Heart right ventricle (tissue), 16 donors: ENCODE results near the gene TRPT1. TPM values are rescaled to one million over a fixed set of nuclear protein-coding genes. Genes with fewer than 3 reads are reported as not detected.

Experiments used
- ATAC-seq, 8 donors: fragments of 200-7000 bp; cut with Tn5 transposase; one replicate each; pipeline ENCODE4 v1.9.1; 2020; ENCODE audit warnings: mild to moderate bottlenecking in 8 of 8, moderate library complexity in 8 of 8, moderate number of reproducible peaks in 1 of 8
- DNase-seq, 2 donors: peaks; one replicate each; pipeline ENCODE4 v3.0.0-alpha.2; 2020
- H3K27ac ChIP-seq, 10 donors: fragments of 200-600 bp; sonication (generic) in 2 of 10; one replicate each; pipeline versions ENCODE4 v1.5.0 to v1.8.0; 2020 to 2022; ENCODE audit warnings: mild to moderate bottlenecking in 3 of 10
- H3K27me3 ChIP-seq, 7 donors: fragments of 200-600 bp; one replicate each; pipeline ENCODE4 v1.8.0; 2021 to 2022; ENCODE audit warnings: mild to moderate bottlenecking in 2 of 7
- H3K36me3 ChIP-seq, 9 donors: fragments of 200-600 bp; sonication (generic) in 1 of 9; one replicate each; pipeline versions ENCODE4 v1.5.0 to v1.8.0; 2020 to 2022; ENCODE audit warnings: mild to moderate bottlenecking in 2 of 9
- H3K4me1 ChIP-seq, 9 donors: fragments of 200-600 bp; sonication (generic) in 1 of 9; one replicate each; pipeline versions ENCODE4 v1.5.0 to v1.8.0; 2020 to 2022; ENCODE audit warnings: mild to moderate bottlenecking in 4 of 9
- H3K4me3 ChIP-seq, 10 donors: fragments of 200-600 bp; sonication (generic) in 2 of 10; one replicate each; pipeline versions ENCODE4 v1.5.0 to v1.8.0; 2020 to 2022; ENCODE audit warnings: mild to moderate bottlenecking in 7 of 10, moderate library complexity in 2 of 10
- H3K9me3 ChIP-seq, 11 donors: fragments of 200-600 bp in 10 of 11; sonication (generic) in 2 of 11; one replicate each; pipeline versions ENCODE4 v1.5.0 to v1.8.0; 2013 to 2022; ENCODE audit warnings: mild to moderate bottlenecking in 2 of 11, control low read depth in 1 of 11, moderate library complexity in 1 of 11
- WGBS, 2 donors: extraction: QIAGEN DNeasy Blood & Tissue Kit; methylation state at CpG; one replicate each; pipeline ENCODE4 v1.1.7; 2013; ENCODE audit warnings: inconsistent platforms in 1 of 2; 5-methylcytosine and 5-hydroxymethylcytosine counted together
- intact Hi-C, 10 donors: fragments of 100-400 bp; cut with DNase I; formaldehyde crosslinking; loops; one replicate each; pipeline versions ENCODE4 v1.11.1 to v1.14.2; 2022
- polyA plus RNA-seq, 2 donors: library from polyadenylated mRNA; stranded (reverse); fragments of 200-250 nt; gene quantifications; one replicate each; pipeline ENCODE4 v1.2.3, GENCODE V29; 2013
- total RNA-seq, 10 donors: library from RNA; stranded (reverse); fragmentation: NEBNext Ultra II Directional in 3 of 10; extraction: Animal tissue kit (Norgen Biotek cat#: 25700) in 3 of 10; gene quantifications; one replicate each; pipeline versions ENCODE4 v1.2.1 to v1.2.4, GENCODE V29; 2021 to 2023
- TF ChIP-seq, protein P1 (sequence below), 9 donors: fragments of 200-600 bp; sonication (generic) in 2 of 9; IDR thresholded peaks; one replicate each; pipeline versions ENCODE4 v1.5.0 to v1.8.0; 2021 to 2022; ENCODE audit warnings: antibody characterized with exemption in 9 of 9, mild to moderate bottlenecking in 5 of 9, moderate library complexity in 1 of 9
- donor health status: Arrhythmogenic right ventricular cardiomyopathy.
- donor health status: ischemic (EF 13 %, LVEDD 7.1; RV severe dilation, severe dysfunction).
- donor health status: healthy with polysubstance abuse.
- donor health status: DM: no; HTN: yes; CAD: no.
- donor health status: DM: no; HTN: no; CAD: no.
- donor health status: ischemic (EF 25% LVEDD 6.9; RV normal size, moderate dysfunction).
- donor health status: ischemic (EF 25% LVEDD 5.7; RV mildly dilated, moderate dysfunction).
- donor health status: healthy.
- donor health status: DM: yes; HTN: yes; CAD: no.
- donor health status: Ischemic cardiomyopathy.
- donor health status: ischemic (EF 35%, LVEDD 5.7; RV mildly dilated, moderate dysfunction).
- donor health status: nonischemic (EF 11% LVEDD 7.7; RV severe dilation, severe dysfunction).
- donor health status: DM: yes; HTN: yes; CAD: no.
- donor health status: PGD.
- donor health status: ischemic (EF 29% LVEDD 5.4; RV normal size, mild dysfunction).
- donor health status: nonischemic (EF 23%, LVEDD 6.1; RV moderate dilation, normal function).

Gene TRPT1
- total and polyA plus RNA-seq, 12 donors = 50.5 to 188 (median 67.1) TPM

DNA sequence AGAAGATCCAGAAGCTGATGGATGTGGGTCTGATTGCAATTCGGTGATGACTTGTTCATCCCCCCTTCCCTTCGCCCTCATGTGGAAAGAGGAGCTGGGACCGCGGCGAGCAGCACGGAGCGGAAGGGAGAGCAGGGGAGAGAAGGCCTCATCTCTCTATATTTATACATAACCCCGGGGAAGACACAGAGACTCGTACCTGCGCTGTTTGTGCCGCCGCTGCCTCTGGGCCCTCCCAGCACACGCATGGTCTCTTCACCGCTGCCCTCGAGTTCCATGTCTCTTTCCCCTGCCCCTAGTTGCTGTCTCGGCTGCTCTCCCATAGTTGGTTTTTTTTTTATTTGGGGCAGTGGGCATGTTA, 21.9 kb downstream of the TRPT1 start:
- no peak overlapping the region for H3K27ac ChIP-seq
- peaks cover 7 to 51% (median 39%) of the 10 kb centered on the region in 9 donors for H3K4me1 ChIP-seq
- no peaks in the 10 kb centered on the region for H3K9me3 ChIP-seq
- DNase-seq = no peak
- no peak overlapping the region for H3K4me3 ChIP-seq
- TF ChIP-seq, protein P1, sequence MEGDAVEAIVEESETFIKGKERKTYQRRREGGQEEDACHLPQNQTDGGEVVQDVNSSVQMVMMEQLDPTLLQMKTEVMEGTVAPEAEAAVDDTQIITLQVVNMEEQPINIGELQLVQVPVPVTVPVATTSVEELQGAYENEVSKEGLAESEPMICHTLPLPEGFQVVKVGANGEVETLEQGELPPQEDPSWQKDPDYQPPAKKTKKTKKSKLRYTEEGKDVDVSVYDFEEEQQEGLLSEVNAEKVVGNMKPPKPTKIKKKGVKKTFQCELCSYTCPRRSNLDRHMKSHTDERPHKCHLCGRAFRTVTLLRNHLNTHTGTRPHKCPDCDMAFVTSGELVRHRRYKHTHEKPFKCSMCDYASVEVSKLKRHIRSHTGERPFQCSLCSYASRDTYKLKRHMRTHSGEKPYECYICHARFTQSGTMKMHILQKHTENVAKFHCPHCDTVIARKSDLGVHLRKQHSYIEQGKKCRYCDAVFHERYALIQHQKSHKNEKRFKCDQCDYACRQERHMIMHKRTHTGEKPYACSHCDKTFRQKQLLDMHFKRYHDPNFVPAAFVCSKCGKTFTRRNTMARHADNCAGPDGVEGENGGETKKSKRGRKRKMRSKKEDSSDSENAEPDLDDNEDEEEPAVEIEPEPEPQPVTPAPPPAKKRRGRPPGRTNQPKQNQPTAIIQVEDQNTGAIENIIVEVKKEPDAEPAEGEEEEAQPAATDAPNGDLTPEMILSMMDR (IDR thresholded peaks at IDR 0.05) = no peak
- H3K27me3 ChIP-seq = no peaks in the 10 kb centered on the region
- intact Hi-C loops = loop anchor here in 7 of 10 donors (1.0 to 5.0 kb wide), 4 partner anchors 64 to 98 kb away; partner anchors contain the start of gene CATSPERZ (in 5 of the 7)
- no peak for ATAC-seq
- 85 to 90% methylated on average over 16 of the region's 16 CpGs for WGBS, 2 donors
- peaks cover 5 to 75% (median 47%) of the 10 kb centered on the region in 9 donors for H3K36me3 ChIP-seq

DNA sequence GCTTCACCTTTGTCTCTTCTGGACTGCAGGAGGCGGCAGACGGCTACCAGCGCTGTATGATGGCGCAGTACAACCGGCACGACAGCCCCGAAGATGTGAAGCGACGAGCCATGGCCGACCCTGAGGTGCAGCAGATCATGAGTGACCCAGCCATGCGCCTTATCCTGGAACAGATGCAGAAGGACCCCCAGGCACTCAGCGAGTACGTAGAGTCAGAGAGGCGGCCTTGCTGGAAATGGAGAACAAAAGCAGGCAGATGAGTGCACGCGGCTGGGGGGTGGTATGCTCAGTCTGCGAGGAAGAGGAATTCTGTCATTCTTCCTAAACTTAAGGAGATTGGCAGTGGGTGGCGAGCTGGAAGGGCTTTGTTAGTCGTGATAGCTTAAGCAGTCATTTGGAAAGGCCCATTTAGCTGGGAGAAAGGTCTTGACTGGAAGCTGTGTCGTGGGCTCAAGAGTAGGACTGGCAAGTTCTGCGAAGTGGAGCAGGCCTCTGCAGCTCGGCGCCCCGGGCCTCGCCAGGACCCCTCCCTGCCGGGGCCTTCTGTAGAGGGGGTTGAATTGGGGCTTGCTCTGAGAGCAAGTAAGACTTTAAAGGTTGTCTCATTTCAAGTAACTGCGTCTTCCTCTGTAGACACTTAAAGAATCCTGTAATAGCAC, 22.4 kb downstream of the TRPT1 start:
- WGBS, 2 donors = 91 to 94% methylated on average over 27 of the region's 27 CpGs

DNA sequence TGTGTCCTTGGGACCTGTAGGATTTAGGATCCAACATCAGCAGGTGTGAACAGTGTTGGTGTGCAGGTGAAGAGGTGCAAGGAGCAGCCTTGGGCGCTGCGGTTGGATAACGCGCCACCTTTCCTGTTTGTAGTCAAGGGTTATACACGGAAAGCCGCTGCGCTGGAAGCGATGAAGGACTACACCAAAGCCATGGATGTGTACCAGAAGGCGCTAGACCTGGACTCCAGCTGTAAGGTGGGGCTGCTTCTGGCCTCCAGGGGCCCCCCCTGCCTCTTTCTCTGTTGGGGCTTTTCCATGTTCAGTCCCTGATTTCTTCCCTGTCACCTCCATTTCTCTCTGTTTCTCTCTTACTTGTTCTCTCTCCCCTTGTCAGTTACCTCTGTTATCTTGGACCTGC, 23.0 kb downstream of the TRPT1 start:
- no peak for DNase-seq
- Histone ChIP-seq H3K27ac (no peak overlapping the region), H3K4me1 (peaks cover 7 to 40% (median 30%) of the 10 kb centered on the region in 9 donors), H3K27me3 (no peaks in the 10 kb centered on the region), H3K36me3 (peaks cover 5 to 85% (median 58%) of the 10 kb centered on the region in 9 donors), H3K9me3 (no peaks in the 10 kb centered on the region), H3K4me3 (no peak overlapping the region)
- no peak for ATAC-seq
- TF ChIP-seq, protein P1 (IDR thresholded peaks at IDR 0.05) = no peak
- WGBS, 2 donors = 96% methylated on average over 9 of the region's 9 CpGs
- intact Hi-C loops = loop anchor here in 3 of 10 donors (5.0 kb wide), 1 partner anchor 99 kb away; the partner anchor contains the start of gene CATSPERZ (in 3 of the 3)

More for the DNA sequence above, 22.4 kb downstream of the TRPT1 start:
- H3K27me3 ChIP-seq = no peaks in the 10 kb centered on the region
- no peaks in the 10 kb centered on the region for H3K9me3 ChIP-seq
- TF ChIP-seq, protein P1 (IDR thresholded peaks at IDR 0.05) = no peak
- peaks cover 7 to 46% (median 36%) of the 10 kb centered on the region in 9 donors for H3K4me1 ChIP-seq
- DNase-seq (no peak), ATAC-seq (no peak)
- H3K27ac ChIP-seq = no peak overlapping the region
- intact Hi-C loops = loop anchor here in 7 of 10 donors (1.0 to 5.0 kb wide), 4 partner anchors 65 to 99 kb away; partner anchors contain the start of gene CATSPERZ (in 5 of the 7)
- no peak overlapping the region for H3K4me3 ChIP-seq
- peaks cover 5 to 80% (median 52%) of the 10 kb centered on the region in 9 donors for H3K36me3 ChIP-seq

DNA sequence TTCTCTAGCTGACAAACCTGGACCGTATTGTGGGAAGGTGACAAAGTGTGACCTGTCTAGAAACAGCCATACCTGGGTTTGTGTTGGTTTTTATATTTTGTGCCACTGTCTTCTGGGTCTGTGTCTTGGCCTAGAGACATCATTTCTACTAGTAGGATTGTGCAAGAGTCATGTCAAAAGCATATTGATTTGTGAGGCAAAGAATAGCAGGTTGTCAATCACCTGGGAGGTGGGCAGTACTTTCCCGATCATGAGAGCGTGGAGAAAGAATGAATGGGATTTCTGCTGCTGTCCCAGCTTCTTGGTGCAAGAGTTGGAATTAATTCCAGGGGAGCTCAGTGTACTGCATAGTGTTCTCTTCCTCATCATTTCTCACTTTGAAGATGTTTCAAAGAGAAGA, 24.4 kb downstream of the TRPT1 start:
- 60 to 80% methylated on average over 3 of the region's 3 CpGs for WGBS, 2 donors
- Histone ChIP-seq H3K9me3 (no peaks in the 10 kb centered on the region), H3K36me3 (peaks cover 5 to 100% (median 72%) of the 10 kb centered on the region in 9 donors), H3K27me3 (no peaks in the 10 kb centered on the region), H3K4me3 (no peak overlapping the region), H3K4me1 (peaks cover 2 to 26% (median 20%) of the 10 kb centered on the region in 9 donors), H3K27ac (no peak overlapping the region)
- intact Hi-C loops = loop anchor here in 3 of 10 donors (5.0 kb wide), 1 partner anchor 101 kb away; the partner anchor contains the start of gene CATSPERZ (in 3 of the 3)
- ATAC-seq = no peak
- DNase-seq = no peak
- TF ChIP-seq, protein P1 (IDR thresholded peaks at IDR 0.05) = no peak
